Stimulated activated CD4-positive, alpha-beta T cell treated with anti-CD3 and anti-CD28 coated beads, TNF-alpha, amount 100 ng/mL, for 48 hours (primary cell): ENCODE measurements around the gene EPS15.
"Not testable (repeated sequence)": the region's sequence is repeated elsewhere in the genome, so short reads cannot be mapped to it uniquely, and the experiment has no call there.

Experiments used
- DNase-seq, 3 donors: peaks; one replicate each; pipeline ENCODE4 v3.0.0-alpha.2; 2020; ENCODE audit warnings: low read depth in 3 of 3

EPS15 gene

DNA sequence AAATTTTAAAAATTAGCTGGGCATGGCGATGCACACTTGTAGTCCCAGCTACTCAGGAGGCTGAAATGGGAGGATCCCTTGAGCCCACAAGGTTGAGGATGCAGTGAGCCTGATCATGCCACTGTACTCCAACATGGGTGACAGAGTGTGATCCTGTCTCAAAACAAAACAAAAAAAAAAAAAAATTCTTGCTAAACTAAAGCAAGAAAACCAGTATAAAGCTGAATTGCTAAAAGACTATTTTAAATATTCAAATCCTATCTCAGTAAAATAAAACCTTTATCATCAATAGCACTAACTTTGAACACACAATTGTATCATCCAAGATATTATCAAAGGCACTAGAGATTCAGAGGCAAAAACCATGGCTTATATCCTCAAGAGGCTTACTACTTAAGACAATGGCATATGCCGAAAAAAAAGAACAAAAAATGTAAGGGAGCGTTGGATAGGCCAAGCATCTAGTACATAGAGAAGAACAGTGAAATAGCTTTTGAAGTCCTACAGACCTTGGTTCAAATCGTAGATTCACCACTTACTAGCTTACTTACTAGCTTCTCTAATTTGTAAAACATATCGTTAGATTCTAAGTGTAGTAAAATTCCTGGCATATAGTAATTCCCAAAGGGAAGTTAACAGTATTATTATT is 3.6 kb downstream of the EPS15 start:
- no peak for DNase-seq

DNA sequence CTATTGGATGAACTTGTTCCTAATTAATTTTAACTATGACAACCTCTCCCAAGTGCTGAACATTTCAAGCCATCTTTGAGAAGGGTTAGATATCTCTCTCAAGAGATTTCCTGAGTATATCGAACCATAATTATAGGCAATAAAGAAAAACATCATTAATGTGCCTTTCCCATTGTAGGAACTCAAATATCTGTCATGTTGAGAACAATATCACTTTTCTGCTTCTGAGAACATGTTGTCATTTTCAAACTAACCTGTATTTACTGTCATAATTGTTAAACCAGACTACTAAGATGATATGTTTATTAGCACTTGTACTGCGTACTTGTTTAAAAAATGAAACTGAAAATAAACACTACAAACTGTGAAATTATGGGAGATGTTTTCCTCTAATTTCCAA is 4.3 kb downstream of the EPS15 start:
- no peak for DNase-seq

DNA sequence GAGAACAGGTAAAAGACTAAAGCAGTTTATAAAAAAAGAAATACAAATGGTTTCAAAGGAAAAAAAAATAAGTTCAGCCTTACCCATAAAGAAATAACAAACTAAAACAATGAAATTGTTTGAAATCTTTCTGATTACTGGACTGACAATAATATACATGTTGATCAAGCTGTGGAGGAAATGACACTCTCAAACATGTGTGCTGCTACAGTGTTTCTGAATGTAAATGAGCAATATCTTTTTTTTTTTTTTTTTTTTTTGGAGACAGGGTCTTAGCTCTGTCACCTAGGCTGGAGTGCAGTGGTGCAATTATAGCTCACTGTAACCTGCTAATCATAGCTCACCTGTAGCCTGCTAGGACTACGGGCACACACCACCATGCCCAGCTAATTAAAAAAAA is 6.5 kb downstream of the EPS15 start:
- DNase-seq: no peak

DNA sequence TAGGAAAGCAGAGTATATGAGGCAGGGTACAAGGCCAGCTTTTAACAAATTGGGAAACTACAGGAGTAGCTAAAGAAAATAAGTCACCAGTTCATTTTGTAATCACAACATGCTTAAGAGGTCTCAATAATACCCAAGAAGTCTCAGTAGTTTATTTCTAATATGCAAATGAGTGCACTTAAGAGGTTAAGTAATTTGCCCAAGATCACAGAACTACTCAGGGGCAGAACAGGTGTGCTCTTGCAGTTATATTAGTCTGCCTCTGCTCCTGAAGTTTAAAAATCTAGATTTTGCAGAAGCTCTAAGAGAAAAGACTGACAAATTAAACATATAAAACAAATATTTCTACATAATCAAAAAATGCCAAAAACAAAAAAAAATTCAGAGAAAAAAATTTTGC is 6.9 kb downstream of the EPS15 start:
- no peak for DNase-seq

DNA sequence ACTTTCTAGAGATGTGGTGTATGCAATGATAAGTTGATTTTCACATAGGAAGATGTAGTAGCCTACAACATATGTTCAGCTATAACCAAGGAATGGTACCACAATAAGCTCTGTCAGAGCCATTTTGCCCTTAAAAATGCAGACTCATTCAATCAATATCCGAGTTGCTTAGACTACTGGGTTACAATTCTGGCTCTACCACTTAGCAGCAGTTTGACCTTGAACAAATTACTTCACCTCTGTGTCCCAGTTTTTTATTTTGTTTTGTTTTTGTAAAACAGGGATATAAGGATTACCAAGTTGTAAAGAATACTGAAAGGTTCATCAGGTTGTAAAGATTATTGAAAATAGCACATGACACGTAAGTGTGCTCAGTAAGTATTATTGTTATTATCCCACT is 9.3 kb downstream of the EPS15 start:
- no peak for DNase-seq

DNA sequence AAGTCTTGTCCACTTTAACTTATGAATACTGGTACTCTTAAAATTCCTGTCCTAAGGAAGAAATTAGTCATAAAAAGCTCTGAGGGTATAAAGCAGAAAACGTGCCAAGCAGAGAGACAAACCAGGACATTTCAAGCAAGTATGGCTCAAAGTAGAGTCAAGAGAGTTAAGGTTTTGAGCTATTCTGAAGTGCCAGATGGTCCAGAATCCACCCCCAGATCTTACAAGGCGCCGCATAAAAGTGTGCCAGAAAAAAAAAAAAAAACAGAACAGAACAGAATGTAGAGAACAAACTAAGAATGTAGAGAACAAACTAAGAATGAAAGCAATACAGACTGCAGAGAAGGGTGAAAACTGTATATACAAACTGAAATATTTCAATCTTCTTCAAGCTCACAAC is 12.5 kb downstream of the EPS15 start:
- DNase-seq: no peak

DNA sequence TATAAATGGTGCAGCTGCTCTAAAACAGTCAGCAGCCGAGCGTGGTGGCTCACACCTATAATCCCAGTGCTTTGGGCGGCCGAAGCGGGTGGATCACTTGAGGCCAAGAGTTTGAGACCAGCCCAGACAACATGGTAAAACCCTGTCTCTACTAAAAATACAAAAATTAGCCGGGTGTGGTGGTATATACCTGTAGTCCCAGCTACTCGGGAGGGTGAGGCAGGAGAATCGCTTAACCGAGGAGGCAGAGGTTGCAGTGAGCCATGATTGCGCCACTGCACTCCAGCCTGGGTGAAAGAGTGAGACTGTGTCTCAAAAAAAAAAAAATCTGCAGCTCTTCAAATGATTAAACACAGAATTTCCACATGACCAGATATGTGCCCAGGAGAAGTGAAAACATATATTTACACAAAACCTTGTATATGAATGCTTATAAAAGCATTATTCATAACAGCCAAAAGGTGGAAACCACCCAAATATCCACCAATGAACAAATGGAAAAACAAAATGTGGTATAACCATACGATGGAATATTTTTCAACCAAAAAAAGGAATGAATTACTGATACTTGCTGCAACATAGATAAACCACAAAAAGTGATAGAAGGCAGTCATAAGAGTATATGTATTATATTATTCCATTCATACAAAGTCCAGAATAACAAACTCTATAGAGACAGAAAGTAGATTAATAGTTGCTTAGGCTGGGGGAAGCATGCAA is 14.1 kb downstream of the EPS15 start:
- no peak for DNase-seq

DNA sequence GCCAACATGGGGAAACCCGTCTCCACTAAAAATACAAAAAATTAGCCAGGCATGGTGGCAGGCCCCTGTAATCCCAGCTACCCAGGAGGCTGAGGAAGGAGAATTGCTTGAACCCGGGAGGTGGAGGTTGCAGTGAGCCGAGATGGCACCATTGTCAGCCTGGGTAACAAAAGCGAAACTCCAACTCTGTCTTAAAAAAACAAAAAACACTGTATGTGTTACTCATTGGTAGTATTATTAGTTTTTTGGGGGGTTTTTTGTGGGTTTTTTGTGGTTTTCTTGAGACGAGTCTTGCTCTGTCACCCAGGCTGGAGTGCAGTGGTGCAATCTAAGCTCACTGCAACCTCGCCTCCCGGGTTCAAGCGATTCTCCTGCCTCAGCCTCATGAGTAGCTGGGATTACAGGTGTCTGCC is 17.8 kb downstream of the EPS15 start:
- DNase-seq: not testable (repeated sequence)

DNA sequence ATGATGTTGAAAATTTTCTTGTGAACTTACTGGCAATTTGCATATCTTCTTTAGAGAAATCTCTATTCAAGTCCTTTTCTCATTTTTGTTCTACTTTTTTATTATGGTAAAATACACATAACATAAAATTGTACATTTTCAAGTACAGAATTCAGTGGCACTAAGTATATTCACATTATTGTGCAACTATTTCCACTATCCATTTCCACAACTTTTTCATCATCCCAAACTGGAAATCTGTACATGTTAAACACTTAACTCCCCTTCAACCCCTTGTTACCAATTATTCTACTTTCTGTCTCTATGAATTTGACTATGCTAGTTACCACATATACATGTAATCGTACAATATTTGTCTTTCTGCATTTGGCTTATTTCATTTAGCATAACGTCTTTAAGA is 19.4 kb downstream of the EPS15 start:
- DNase-seq: no peak

DNA sequence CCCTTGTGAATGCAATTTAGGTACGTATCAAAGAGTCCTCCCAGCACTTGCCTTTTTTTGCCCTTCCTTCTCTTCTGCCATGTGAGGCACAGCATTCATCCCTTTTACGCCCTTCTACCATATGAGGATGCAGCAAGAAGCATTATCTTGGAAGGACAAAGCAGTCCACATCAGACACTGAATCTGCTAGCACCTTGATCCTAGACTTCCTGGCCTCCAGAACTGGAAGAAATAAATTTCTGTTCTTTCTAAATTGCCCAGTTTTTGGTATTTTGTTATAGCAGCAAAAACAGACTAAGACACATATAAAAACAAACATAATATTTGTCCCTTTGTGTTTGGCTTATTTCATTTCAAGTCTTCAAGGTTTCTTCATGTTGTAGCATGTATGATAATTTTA is 20.1 kb downstream of the EPS15 start:
- no peak for DNase-seq

DNA sequence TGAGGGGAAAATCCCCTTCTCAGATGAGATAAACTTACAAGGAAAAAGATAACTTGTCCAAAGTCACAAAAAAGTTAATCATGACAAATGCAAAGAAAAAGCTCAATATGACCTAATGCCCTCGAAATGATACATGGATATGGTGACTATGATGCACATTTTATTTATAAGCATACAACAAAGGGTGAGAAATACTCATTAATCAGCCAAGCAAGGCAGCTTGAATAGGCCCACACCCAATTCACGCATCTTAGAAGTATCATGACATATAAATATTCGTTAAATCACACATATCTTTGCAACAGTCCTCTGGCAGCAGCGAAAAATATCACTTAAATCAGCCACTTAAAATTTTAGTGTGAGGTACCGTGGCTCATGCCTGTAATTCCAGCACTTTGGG is 21.7 kb downstream of the EPS15 start:
- no peak for DNase-seq

DNA sequence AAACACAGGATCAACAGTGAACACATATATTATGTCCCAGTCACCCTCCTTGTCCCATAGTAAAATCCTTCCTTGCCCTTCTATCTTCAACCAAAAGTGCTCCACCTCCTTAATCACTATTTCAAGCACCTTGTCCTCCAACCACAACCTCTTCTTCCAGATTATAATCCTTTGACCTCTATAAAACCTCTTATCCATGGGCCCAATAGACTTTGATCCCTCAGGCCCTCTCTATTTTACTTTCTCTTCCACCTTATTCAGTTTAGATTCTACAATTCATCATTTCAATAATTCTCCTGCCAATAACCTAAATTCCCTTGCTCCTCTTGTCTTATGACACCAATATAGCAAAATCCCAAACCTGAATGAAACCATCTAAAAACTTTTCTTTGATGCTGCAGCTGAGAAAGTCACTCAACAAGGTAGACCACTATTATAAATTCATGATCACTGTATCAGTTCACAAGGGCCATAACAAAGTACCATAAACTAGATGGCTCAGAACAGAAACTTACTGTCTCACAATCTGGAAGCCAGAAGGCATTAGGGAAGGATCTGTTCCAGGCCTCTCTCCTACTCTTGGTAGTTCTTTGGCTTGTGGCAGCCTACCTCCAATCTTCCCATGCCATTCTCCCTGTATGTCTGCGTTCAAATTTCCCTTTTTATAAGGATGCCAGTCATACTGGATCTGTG is 24.8 kb downstream of the EPS15 start:
- DNase-seq: no peak

DNA sequence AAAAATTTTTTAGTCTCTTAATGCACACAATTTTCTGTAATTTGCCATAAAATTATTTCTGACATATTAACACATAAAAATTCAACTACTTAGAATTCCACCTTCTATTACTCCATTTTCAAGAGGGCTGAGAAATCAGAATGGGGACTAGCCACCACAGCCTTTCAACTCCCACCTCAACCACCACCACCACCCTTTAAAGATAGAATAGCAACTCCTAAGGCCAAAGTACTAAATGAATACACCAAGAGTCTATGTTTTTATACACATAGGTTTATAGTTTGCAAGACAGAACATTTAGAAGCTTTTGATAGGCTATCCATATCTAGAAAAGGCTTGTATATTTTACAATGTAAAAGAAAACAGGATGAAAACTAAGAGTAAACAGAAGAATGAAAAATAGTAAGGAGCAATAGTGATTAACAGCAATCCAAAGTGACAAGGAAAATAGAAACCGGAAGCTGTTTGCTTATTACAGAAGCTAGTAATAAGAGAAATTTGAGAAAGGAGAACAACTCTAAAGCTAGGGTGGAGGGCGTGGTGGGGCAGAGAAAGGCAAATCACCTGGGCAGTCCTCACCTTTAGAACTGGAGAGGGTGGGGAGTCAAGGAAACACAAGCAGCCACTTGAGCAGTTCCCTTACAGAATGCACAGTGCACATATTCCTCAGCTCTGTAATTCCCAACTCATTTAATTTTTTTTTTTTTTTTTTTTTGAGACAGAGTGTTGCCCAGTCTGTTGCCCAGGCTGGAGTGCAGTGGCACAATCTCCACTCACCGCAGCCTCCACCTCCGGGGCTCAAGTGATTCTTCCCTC is 27.7 kb downstream of the EPS15 start:
- no peak for DNase-seq

DNA sequence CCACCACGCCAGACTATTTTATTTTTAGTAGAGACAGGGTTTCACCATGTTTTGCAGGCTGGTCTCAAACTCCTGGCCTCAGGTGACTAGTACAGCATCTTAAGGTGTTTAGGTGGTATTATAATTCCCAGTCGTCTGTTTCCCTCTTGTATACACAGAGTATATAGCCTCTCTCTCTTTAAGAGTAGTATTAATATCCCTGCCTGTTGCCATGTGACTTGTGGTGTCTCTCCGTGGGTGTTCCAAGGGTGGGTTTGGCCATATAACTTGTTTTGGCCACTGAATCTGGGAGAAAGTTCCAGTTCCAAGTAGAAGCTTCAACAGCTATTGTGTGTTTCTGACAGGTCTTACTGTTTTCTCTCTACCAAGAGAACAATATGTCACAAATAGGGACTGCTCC is 29.6 kb downstream of the EPS15 start:
- no peak for DNase-seq

DNA sequence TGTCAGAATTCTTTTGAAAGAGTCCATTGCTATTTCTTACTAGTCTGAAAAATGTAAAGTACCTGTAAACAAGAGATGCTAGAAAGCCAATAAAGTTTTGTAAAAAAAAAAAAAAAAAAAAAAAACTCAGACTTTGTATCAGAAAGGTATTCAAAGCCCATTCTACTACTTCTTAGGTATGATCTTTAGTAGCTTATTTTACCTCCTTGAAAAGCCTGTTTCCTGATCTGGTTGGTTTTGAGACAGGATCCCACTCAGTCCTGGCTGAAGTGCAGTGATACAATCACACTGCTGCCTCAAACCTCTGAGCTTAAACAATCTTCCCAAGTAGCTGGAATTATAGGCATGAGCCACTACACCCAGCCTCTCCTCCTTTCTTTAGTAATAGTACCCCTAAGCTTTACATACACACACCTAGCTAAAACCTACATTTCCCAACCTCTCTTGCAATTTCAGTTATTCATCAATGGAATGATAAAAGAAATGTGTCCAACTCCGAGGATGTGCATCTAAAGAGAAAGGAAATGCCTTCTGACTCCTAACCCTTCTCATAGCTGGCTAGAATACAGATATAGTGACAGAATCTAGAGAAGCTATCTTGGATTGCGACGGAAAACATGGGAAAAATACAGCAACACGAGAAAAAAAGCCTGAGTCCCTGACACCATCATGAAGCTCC is 30.6 kb downstream of the EPS15 start:
- no peak for DNase-seq

DNA sequence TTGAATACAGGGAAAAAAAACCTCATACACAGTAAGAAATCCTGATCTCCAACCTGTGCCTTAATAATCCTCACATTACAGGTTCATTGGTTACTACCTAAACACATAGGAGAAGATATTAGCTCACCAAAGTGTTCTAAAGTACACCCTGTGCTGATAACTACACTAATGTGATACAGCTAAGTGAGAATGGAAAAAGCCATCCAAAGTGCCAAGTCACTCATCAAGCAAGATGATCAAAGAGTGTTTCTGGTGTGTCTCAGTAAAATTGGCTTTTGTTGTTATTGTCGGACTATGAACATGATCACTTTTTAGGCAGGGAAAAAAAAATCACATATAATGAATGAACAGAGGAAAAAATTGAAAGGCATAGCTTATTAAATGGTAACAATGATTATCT is 31.4 kb downstream of the EPS15 start:
- no peak for DNase-seq

DNA sequence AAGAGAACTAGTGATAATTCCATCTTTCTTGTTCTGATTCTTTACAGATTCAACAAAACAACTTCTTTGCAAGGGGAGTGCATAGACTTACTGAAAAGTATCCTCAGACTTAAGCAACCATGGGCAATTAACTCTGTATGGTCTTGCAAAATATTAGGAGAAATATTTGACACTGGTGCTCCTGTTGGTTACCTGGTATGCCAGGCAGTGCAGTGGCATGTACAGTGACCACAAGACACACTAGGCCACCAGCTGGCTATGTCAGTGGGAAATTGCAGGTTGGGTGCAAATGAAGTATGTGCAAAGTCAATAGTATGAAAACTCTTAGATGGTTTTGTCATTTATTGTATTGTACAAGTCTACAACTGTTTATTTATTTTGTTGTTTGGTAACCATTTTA is 34.5 kb downstream of the EPS15 start:
- no peak for DNase-seq

DNA sequence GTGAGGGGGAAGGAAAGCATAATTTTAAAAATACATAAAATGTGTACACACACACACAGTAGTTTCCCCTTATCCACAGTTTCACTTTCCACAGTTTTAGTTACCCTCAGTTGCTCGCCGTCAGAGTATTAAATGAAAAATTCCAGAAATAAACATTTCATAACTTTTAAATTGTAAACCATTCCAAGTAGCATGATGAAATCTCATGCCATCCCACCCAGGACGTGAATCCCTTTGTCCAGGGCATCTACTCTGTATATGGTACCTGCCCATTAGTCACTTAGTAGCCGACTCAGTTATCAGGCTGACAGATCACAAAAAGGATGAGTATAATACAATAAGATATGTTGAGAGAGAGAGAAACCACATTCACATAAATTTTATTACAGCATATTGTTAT is 36.2 kb downstream of the EPS15 start:
- DNase-seq: no peak

DNA sequence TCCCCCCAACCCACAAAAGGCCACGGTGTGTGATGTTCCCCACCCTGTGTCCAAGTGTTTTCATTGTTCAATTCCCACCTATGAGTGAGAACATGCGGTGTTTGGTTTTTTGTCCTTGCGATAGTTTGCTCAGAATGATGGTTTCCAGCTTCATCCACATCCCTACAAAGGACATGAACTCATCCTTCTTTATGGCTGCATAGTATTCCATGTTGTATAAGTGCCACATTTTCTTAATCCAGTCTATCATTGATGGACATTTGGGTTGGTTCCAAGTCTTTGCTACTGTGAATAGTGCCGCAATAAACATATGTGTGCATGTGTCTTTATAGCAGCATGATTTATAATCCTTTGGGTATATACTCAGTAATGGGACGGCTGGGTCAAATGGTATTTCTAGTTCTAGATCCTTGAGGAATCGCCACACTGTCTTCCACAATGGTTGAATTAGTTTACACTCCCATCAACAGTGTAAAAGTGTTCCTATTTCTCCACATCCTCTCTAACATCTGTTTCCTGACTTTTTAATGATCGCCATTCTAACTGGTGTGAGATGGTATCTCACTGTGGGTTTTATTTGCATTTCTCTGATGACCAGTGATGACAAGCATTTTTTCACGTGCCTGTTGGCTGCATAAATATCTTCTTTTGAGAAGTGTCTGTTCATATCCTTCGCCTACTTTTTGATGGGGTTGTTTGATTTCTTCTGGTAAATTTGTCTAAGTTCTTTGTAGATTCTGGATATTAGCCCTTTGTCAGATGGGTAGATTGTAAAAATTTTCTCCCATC is 44.0 kb downstream of the EPS15 start:
- DNase-seq: not testable (repeated sequence)

DNA sequence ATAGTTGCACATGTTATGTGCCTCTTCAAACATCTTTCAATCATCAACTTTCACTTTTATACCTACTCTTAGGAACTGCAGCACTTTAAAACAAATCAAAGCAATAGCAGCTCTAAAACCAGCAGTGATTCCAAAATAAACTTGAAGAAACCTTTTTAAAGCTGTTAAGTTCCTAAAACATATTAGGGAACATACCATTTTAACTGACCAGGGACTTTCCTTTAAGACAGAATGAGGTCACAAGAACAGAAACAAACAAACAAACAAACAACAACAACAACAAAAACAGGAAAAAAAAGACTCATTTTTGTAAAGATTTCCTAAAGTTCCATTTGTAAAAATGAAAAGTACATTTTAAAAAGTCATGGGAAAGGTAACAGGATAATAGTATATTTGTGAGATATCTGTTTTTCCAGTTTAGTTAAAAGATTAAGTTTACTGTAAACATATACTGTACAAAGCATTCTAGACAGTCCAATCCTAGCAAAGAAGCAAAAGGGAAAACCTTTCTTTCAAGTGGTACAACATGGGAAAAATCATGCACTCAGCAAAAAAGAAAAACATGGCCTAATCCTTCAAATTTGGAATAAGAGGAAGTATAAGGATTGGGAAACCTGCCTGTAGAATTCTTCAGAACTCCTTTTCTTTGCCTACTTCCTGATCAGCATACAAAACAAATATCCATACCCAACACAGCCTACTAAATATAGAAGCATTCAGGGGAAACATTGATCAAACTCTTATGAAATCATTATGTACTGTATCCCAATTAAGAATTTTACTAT is 45.5 kb downstream of the EPS15 start:
- DNase-seq: no peak
